ENCODE measurements around the gene BLOC1S3.
"Not testable (repeated sequence)": the region's sequence is repeated elsewhere in the genome, so short reads cannot be mapped to it uniquely, and the experiment has no call there.

BLOC1S3 gene

GRCh38 chr19:45186509-45187334, 8.1 kb downstream of the BLOC1S3 start:
- DNase-seq, result no peak

DNA sequence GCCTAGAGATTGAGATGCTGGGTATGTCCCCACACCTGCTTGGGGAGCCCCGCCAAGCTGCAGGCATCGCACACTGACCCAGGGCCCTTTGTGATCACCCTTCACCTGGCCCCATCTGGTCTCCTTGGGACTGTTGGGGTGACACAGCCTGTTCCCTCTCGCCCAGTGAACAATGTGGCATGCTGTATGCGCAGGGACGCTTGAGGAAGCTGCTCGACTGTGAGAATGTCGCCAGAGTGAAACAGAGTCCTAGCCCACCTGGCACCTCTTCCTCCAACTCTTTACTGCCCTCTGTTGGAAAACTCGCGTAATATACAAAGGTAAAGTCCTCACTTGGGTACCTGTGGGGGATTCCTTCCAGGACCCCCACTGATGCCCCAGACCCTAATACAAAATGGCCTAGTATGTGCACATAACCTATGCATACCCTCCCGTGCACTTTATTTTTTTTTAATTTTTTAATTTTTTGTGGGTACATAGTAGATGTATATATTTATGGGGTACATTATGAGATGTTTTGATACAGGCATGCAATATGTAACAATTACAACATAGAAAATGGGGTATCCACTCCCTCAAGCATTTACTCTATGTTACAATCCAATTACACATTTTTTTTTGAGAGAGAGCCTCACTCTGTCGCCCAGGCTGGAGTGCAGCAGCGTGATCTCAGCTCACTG, 9.0 kb downstream of the BLOC1S3 start:
- DNase-seq, result peak; percentile 53

- no peak for DNase-seq
Measured at GRCh38 chr19:45189971-45190370, 11.4 kb downstream of the BLOC1S3 start.

- DNase-seq, result no peak
Measured at GRCh38 chr19:45191375-45191774, 12.8 kb downstream of the BLOC1S3 start.

GRCh38 chr19:45195764-45196163, 17.2 kb downstream of the BLOC1S3 start:
- DNase-seq, result no peak

- DNase-seq, result peak; percentile 53
Measured at GRCh38 chr19:45200568-45200967, 22.0 kb downstream of the BLOC1S3 start.

DNA sequence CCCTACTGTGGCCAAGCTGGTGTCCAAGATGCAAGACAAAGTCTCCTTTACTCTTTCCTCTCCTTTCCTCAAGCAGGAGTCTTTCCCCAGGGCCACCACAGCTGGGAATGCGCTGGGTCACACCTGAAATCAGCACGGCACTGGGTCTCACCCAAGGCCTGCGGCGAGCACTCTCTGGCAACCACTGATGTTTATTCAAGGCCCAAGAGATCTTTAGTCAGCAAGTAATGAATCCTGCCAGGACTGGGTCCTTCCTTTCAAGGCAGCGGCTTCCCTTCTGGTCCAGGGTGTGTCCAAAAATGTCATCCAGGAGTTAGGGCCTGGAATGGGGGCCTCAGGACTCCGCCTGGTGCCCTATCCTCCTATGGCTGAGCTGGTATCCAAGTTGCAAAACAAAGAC, 24.1 kb downstream of the BLOC1S3 start:
- no peak for DNase-seq

DNA sequence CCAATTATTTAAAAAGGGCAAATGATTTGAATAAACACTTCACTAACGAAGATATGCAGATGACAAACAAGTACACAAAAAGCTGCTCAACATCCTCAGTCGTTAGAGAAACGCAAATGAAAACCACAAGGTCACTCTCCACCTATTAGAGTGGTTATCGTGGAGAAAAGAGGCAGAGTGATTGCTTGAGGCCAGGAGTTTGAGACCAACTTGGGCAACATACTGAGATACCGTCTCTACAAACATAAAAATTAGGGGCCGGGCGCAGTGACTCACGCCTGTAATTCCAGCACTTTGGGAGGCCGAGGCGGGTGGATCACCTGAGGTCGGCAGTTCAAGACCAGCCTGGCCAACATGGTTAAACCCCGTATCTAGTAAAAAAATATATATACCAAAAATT, 27.2 kb downstream of the BLOC1S3 start:
- DNase-seq, result no peak

DNA sequence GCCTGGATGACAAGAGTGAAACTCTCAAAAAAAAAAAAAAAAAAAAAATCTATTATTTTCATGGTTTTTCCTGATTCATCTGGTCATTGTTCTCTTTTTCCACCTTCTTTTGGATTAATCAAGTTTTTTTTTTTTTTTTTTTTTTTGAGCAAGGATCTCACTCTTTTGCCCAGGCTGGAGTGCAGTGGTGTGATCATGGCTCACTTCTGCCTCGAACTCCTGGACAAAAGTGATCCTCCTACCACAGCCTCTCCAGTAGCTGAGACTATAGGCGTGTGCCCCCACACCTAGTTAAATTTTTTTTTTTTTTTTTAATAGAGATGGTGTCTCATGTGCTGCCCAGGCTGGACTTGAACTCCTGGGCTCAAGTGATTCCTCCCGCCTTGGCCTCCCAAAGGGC, 27.7 kb downstream of the BLOC1S3 start:
- DNase-seq, result no peak

DNA sequence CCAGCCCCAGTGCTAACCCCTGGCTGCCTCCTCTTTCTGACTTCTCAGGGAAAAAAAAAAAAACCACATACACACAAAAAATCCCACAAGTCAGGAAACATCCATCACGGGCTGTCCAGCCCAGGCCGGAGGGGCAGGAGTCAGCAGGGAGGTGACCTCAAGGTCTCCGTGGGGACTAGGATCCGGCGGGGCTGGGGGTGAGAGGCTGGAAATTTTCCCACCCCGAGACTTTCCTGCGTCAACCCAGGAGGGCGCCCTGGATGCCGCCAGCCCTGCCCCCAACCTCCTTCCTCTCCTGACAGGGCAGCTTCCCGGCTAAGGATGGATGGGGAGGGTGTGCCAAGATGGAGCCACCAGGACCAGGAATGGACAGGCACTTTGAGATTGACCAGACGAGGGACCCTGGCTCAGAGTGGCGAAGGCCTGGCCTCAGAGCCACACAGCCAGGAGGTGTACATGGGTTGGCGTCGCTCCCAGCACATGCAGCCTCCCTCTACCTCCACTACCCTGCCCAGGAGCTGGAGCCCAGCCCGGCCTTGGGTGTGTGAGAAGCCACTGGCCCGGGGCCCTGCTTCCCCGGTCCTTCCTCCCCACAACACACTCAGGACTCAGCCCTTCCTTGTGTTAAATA, 33.3 kb downstream of the BLOC1S3 start:
- DNase-seq, result no peak

GRCh38 chr19:45213031-45213430, 34.4 kb downstream of the BLOC1S3 start:
- DNase-seq, result no peak

- DNase-seq, result peak; percentile 44
Measured at GRCh38 chr19:45215391-45216191, 37.0 kb downstream of the BLOC1S3 start.

DNA sequence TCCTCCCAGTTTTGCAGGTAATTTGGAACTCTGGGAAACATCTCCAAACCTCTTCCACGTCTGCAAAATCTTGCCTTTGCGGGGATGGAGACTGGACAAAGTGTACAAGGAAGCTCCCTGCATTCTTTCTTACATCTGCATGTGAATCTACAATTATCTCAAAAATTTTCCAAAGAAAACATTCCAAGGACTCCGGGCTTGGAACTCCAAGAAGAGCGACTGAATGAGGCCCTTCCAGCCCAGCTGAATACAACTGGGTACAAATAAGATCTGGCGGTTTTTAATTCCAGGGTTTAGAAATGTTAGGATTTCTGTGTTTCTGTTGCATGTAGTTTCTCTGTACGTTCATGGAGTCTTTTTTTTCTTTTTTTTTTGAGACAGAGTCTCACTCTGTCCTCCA, 38.1 kb downstream of the BLOC1S3 start:
- no peak for DNase-seq

DNA sequence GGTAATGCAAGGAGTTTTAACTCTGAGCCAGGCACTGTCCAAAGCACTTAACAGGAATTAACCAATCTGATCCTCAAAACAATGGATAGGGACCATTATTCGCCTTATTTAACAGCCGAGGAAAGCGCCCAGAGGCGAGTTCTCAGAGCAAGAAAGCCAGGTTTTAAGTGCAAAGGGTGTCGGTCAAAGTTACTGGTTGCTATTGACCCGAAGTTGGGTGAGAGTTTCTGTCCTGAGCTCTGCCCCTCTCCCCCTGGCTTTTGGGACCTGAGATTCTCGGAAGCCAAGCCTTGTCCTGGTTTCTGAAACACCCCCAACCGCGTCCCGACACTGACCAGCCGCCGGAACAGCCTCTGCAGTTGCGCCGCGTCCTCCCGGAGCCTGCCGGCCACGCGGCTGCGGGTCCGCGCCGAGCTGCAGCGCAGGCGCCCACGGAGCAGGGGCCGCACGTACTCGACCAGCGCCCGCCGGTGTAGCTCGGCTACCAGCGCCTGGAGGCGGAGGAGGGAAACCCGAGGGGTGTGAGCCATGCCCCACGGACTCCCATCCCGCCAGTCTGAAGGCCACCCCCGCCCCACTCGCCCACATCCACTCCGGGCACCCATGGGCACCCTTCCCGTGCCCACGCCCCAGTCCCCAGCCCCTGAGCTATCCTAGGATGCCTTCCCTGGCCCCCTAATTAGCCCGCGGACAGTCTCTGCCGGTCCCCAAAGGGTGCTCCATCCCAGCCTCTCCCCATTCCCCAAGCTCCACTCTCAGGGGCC, 38.8 kb downstream of the BLOC1S3 start:
- peak; percentile 42 for DNase-seq

GRCh38 chr19:45217957-45218334, 39.4 kb downstream of the BLOC1S3 start:
- no peak for DNase-seq

GRCh38 chr19:45218426-45218825, 39.8 kb downstream of the BLOC1S3 start:
- no peak for DNase-seq

GRCh38 chr19:45218911-45219743, 40.5 kb downstream of the BLOC1S3 start:
- DNase-seq, result no peak

- DNase-seq, result no peak
Measured at GRCh38 chr19:45222724-45223123, 44.1 kb downstream of the BLOC1S3 start.

DNA sequence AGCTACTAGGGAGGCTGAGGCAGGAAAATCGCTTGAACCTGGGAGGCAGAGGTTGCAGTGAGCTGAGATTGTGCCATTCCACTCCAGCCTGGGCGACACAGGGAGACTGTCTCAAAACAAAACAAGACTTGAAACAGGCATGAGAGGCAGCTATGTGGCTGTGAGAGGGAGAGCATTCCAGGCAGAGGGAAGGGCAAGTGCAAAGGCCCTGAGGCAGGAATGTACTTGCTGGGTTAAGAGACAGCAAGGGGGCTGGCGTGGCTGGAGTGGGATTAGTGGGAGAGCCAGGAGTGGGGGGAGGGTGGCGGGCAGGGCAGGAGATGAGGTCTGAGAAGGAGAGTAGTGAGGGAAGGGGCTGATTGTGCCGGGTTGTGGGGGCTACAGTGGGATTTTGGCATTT, 45.3 kb downstream of the BLOC1S3 start:
- no peak for DNase-seq

- DNase-seq, result no peak
Measured at GRCh38 chr19:45224645-45225044, 46.1 kb downstream of the BLOC1S3 start.

- DNase-seq, result not testable (repeated sequence)
Measured at GRCh38 chr19:45229056-45229455, 50.5 kb downstream of the BLOC1S3 start.

Data from eye (tissue), 1 donor.